Gastrocnemius medialis (tissue), 4 donors: ENCODE results near the gene SAA4.
"Not testable (repeated sequence)": the region's sequence is repeated elsewhere in the genome, so short reads cannot be mapped to it uniquely, and the experiment has no call there.

Experiments
- CTCF ChIP-seq, 5 experiments: fragments of 450-650 bp in 3 of 5; fragments of 200-600 bp in 2 of 5; sonication (generic) in 2 of 5; IDR thresholded peaks in 4 of 5; conservative IDR thresholded peaks in 1 of 5; 1 replicate in 4 of 5; 2 replicates in 1 of 5; pipeline ENCODE4 v1.5.1; 2016 to 2019; ENCODE audit warnings: antibody characterized with exemption in 5 of 5, mild to moderate bottlenecking in 3 of 5, moderate library complexity in 3 of 5
- POLR2A ChIP-seq, 2 donors: fragments of 450-650 bp; IDR thresholded peaks; one replicate each; pipeline ENCODE4 v1.6.1; 2017; ENCODE audit warnings: antibody characterized with exemption in 2 of 2, mild to moderate bottlenecking in 2 of 2, moderate library complexity in 2 of 2

- TF ChIP-seq POLR2A (IDR thresholded peaks at IDR 0.05); CTCF (IDR thresholded peaks at IDR 0.05 in 4 of 5, conservative IDR thresholded peaks at IDR 0.05 in 1 of 5): not testable (repeated sequence)
Observed at GRCh38 chr11:18269252-18269651, 32.6 kb upstream of the SAA4 start.
